CD14-positive monocyte (primary cell): ENCODE results near the gene HERPUD1. TPM values are rescaled to one million over a fixed set of nuclear protein-coding genes. Genes with fewer than 3 reads are reported as not detected.
A peak's percentile ranks its signal among the peaks of the same experiment; 100 is the strongest.
"Not testable (repeated sequence)": the region's sequence is repeated elsewhere in the genome, so short reads cannot be mapped to it uniquely, and the experiment has no call there.

Experiments used
- DNase-seq, 3 donors: peaks; one replicate each; pipeline ENCODE4 v3.0.0-alpha.2; 2011 to 2022
- H2AFZ ChIP-seq: 2 replicates; pipeline ENCODE4 v1.6.0; 2012; ENCODE audit warnings: mild to moderate bottlenecking, low read depth, low read length, inconsistent platforms; ENCODE audit not compliant: insufficient read depth, poor library complexity, severe bottlenecking
- H3K27ac ChIP-seq, 2 donors: 1 replicate in 1 of 2; 2 replicates in 1 of 2; pipeline ENCODE4 v1.5.1; 2012 to 2013; ENCODE audit warnings: low read length in 2 of 2, control low read depth in 1 of 2, inconsistent platforms in 1 of 2, low read depth in 1 of 2, mild to moderate bottlenecking in 1 of 2
- H3K27me3 ChIP-seq, 2 donors: one replicate each; pipeline versions ENCODE4 v1.6.0 to v1.6.1; 2011 to 2013; ENCODE audit warnings: low read length in 2 of 2; ENCODE audit not compliant: control insufficient read depth in 2 of 2, insufficient read depth in 2 of 2
- H3K36me3 ChIP-seq, 2 donors: replicated peaks in 1 of 2; 1 replicate in 1 of 2; 2 replicates in 1 of 2; pipeline versions ENCODE4 v1.5.1 to v1.6.1; 2012 to 2013; ENCODE audit warnings: low read length in 2 of 2, control low read depth in 1 of 2, inconsistent platforms in 1 of 2, mild to moderate bottlenecking in 1 of 2; ENCODE audit not compliant: insufficient read depth in 2 of 2, control insufficient read depth in 1 of 2
- H3K4me1 ChIP-seq, 2 donors: 1 replicate in 1 of 2; 2 replicates in 1 of 2; pipeline versions ENCODE4 v1.5.1 to v1.6.1; 2012 to 2013; ENCODE audit warnings: low read length in 2 of 2, control low read depth in 1 of 2, inconsistent platforms in 1 of 2, mild to moderate bottlenecking in 1 of 2, moderate library complexity in 1 of 2; ENCODE audit not compliant: insufficient read depth in 2 of 2, control insufficient read depth in 1 of 2
- H3K4me2 ChIP-seq: replicated peaks from 2 replicates; pipeline ENCODE3; 2012; ENCODE audit warnings: low read length, moderate library complexity, mild to moderate bottlenecking; ENCODE audit not compliant: poor library complexity, severe bottlenecking; ENCODE audit errors: extremely low read depth
- H3K4me3 ChIP-seq, 3 experiments: fragments of 200-600 bp in 1 of 3; sonication (generic) in 1 of 3; replicated peaks in 1 of 3; 1 replicate in 2 of 3; 2 replicates in 1 of 3; pipeline ENCODE4 v1.5.1; 2011 to 2013; ENCODE audit warnings: low read length in 3 of 3, mild to moderate bottlenecking in 3 of 3, control low read depth in 2 of 3, low read depth in 2 of 3, inconsistent platforms in 1 of 3, moderate library complexity in 1 of 3
- H3K79me2 ChIP-seq: 2 replicates; pipeline ENCODE4 v1.6.0; 2012; ENCODE audit warnings: mild to moderate bottlenecking, control low read depth, inconsistent platforms, low read length, moderate library complexity; ENCODE audit not compliant: insufficient read depth
- H3K9ac ChIP-seq: 2 replicates; pipeline ENCODE4 v1.6.0; 2017; ENCODE audit warnings: low read length, mild to moderate bottlenecking; ENCODE audit not compliant: insufficient read depth, poor library complexity, severe bottlenecking
- H3K9me3 ChIP-seq, 2 donors: replicated peaks in 1 of 2; 1 replicate in 1 of 2; 2 replicates in 1 of 2; pipeline versions ENCODE4 v1.5.1 to v1.6.1; 2012 to 2013; ENCODE audit warnings: low read length in 2 of 2, control low read depth in 1 of 2; ENCODE audit not compliant: control insufficient read depth in 1 of 2, insufficient read depth in 1 of 2
- H4K20me1 ChIP-seq: 2 replicates; pipeline ENCODE4 v1.6.0; 2012; ENCODE audit warnings: mild to moderate bottlenecking, low read length, control low read depth, moderate library complexity; ENCODE audit not compliant: insufficient read depth
- H3K27ac Mint-ChIP-seq, 7 donors: one replicate each; pipeline ENCODE4 v1.8.0; 2020; ENCODE audit warnings: mild to moderate bottlenecking in 7 of 7, mixed read lengths in 7 of 7, moderate library complexity in 6 of 7, inconsistent platforms in 2 of 7
- H3K27me3 Mint-ChIP-seq, 3 donors: one replicate each; pipeline ENCODE4 v1.8.0; 2021 to 2022; ENCODE audit warnings: low read depth in 3 of 3, mild to moderate bottlenecking in 3 of 3, mixed read lengths in 3 of 3, moderate library complexity in 3 of 3, inconsistent platforms in 1 of 3
- H3K36me3 Mint-ChIP-seq, 2 donors: one replicate each; pipeline ENCODE4 v1.8.0; 2020; ENCODE audit warnings: mixed read lengths in 2 of 2, inconsistent platforms in 1 of 2, mild to moderate bottlenecking in 1 of 2
- H3K4me1 Mint-ChIP-seq: one replicate; pipeline ENCODE4 v1.8.0; 2020; ENCODE audit warnings: mild to moderate bottlenecking, mixed read lengths
- H3K4me3 Mint-ChIP-seq, 2 donors: one replicate each; pipeline ENCODE4 v1.8.0; 2020; ENCODE audit warnings: mild to moderate bottlenecking in 2 of 2, mixed read lengths in 2 of 2, moderate library complexity in 1 of 2
- H3K9me3 Mint-ChIP-seq, 7 donors: one replicate each; pipeline ENCODE4 v1.8.0; 2020 to 2022; ENCODE audit warnings: mixed read lengths in 7 of 7, mild to moderate bottlenecking in 6 of 7, moderate library complexity in 6 of 7, inconsistent platforms in 2 of 7
- CTCF ChIP-seq: fragments of 200-600 bp; IDR thresholded peaks from one replicate; pipeline ENCODE4 v1.8.0; 2022; ENCODE audit warnings: antibody characterized with exemption, mild to moderate bottlenecking
- WGBS: methylation state at CpG from one replicate; pipeline ENCODE4 v1.1.5; 2013; ENCODE audit warnings: missing lambda C conversion rate; ENCODE audit not compliant: insufficient coverage; 5-methylcytosine and 5-hydroxymethylcytosine counted together
- intact Hi-C, 2 donors: fragments of 100-400 bp; cut with micrococcal nuclease; formaldehyde crosslinking; loops; one replicate each; pipeline versions ENCODE4 v1.15.0 to v1.15.1; 2023
- polyA plus RNA-seq, 3 donors: library from polyadenylated mRNA; depleted of rRNA in 1 of 3; unstranded in 2 of 3; stranded (reverse) in 1 of 3; fragments of 300-500 nt in 2 of 3; fragments of >200 nt in 1 of 3; fragmentation: Illumina TruSeq in 2 of 3; gene quantifications; 1 replicate in 2 of 3; 2 replicates in 1 of 3; pipeline ENCODE4 v1.2.3, GENCODE V29; 2012 to 2021

Gene HERPUD1
- polyA plus RNA-seq, 3 donors: 179 to 454 (median 186) TPM

- DNase-seq: no peak
- no peak overlapping the region for H2AFZ ChIP-seq
- no peaks in the 10 kb centered on the region for H3K36me3 ChIP-seq
- 99% methylated on average over 8 of the region's 14 CpGs for WGBS
- H3K9ac ChIP-seq: no peak overlapping the region
- TF ChIP-seq CTCF: no peak
- Mint-ChIP-seq H3K27ac (peak overlapping the region in 1 of 7 donors; percentile 41), H3K27me3 (peaks cover 4 to 12% (median 7%) of the 10 kb centered on the region in 3 donors), H3K4me1 (peaks cover 8% of the 10 kb centered on the region), H3K9me3 (no peaks in the 10 kb centered on the region), H3K4me3 (no peak overlapping the region), H3K36me3 (no peaks in the 10 kb centered on the region)
- H3K27me3 ChIP-seq: no peaks in the 10 kb centered on the region
- intact Hi-C loops: no loop called here
- H3K79me2 ChIP-seq: no peaks in the 10 kb centered on the region
- no peak overlapping the region for H3K27ac ChIP-seq
- H3K4me2 ChIP-seq: no peak overlapping the region
- H3K4me1 ChIP-seq: peaks cover 5 to 7% of the 10 kb centered on the region in 2 donors
- H3K4me3 ChIP-seq: no peak overlapping the region
- H3K9me3 ChIP-seq: no peaks in the 10 kb centered on the region
- no peaks in the 10 kb centered on the region for H4K20me1 ChIP-seq
These were observed 47.8 kb upstream of the HERPUD1 start for GRCh38 chr16:56884026-56884582.

DNA sequence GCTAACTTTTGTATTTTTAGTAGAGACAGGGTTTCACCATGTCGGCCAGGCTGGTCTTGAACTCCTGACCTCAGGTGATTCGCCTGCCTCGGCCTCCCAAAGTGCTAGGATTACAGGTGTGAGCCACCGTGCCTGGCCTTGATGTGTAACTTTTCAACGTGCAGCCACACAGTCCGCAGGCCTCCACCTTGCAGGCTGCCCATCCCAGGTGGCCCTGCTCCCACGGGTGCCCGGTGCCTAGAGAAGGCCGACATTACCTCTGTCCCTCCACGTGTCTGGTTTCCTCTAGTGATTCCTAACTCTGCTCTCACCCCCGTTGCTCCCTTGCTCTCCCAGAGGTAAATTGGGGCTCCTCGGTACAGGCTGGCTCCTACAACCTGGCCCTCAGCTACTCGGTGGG, 47.0 kb upstream of the HERPUD1 start:
- H3K27me3 ChIP-seq, H3K4me1 Mint-ChIP-seq, H3K36me3 Mint-ChIP-seq, intact Hi-C loops, H3K9me3 Mint-ChIP-seq, H2AFZ ChIP-seq, H3K9me3 ChIP-seq, H3K4me3 ChIP-seq, H3K27ac Mint-ChIP-seq, H3K79me2 ChIP-seq, H3K9ac ChIP-seq, DNase-seq, H3K27ac ChIP-seq, H4K20me1 ChIP-seq, H3K36me3 ChIP-seq, H3K4me2 ChIP-seq, H3K4me3 Mint-ChIP-seq: not testable (repeated sequence)
- 96% methylated on average over 11 of the region's 13 CpGs for WGBS
- H3K27me3 Mint-ChIP-seq: peaks cover 6 to 11% (median 7%) of the 10 kb centered on the region in 3 donors
- peaks cover 7 to 10% of the 10 kb centered on the region in 2 donors for H3K4me1 ChIP-seq
